ENCODE measurements around the gene DGLUCY. TPM values are rescaled to one million over a fixed set of nuclear protein-coding genes. Genes with fewer than 3 reads are reported as not detected.

Gene DGLUCY
- total RNA-seq, 3 donors from 2014 or later = 32.6 to 35.7 (median 34.4) TPM

GRCh38 chr14:91204657-91205056, 90.8 kb downstream of the DGLUCY start:
- TF ChIP-seq POLR2AphosphoS5 (IDR thresholded peaks at IDR 0.05) (no peak), POLR2A (IDR thresholded peaks at IDR 0.05) (no peak), CTCF (IDR thresholded peaks at IDR 0.05) (no peak)

GRCh38 chr14:91205459-91205858, 91.6 kb downstream of the DGLUCY start:
- no peaks in the 10 kb centered on the region for H3K27me3 ChIP-seq
- intact Hi-C loops (cut with DNase I; ENCODE audit: low total_unique reads) = loop anchor here (1.0 kb wide), 1 partner anchor 21 kb away; no protein-coding TSS in a partner anchor
- H3K4me3 ChIP-seq = no peak overlapping the region
- no peaks in the 10 kb centered on the region for H3K36me3 ChIP-seq
- no peaks in the 10 kb centered on the region for H3K9me3 ChIP-seq
- TF ChIP-seq CTCF (IDR thresholded peaks at IDR 0.05) (no peak), POLR2AphosphoS5 (IDR thresholded peaks at IDR 0.05) (no peak), POLR2A (IDR thresholded peaks at IDR 0.05) (no peak)
- DNase-seq (ENCODE audit: low spot score in 2 of 2) = no peak
- H3K4me1 ChIP-seq = no peaks in the 10 kb centered on the region
- no peak overlapping the region for H3K27ac ChIP-seq

More at GRCh38 chr14:91204657-91205056, 90.8 kb downstream of the DGLUCY start:
- no peaks in the 10 kb centered on the region for H3K9me3 ChIP-seq
- no peak overlapping the region for H3K27ac ChIP-seq
- intact Hi-C loops (cut with DNase I; ENCODE audit: low total_unique reads) = loop anchor here (1.0 kb wide), 1 partner anchor 20 kb away; no protein-coding TSS in a partner anchor
- DNase-seq (ENCODE audit: low spot score in 2 of 2) = no peak
- H3K4me3 ChIP-seq = no peak overlapping the region
- peaks cover 2% of the 10 kb centered on the region for H3K36me3 ChIP-seq
- no peaks in the 10 kb centered on the region for H3K27me3 ChIP-seq
- H3K4me1 ChIP-seq = no peaks in the 10 kb centered on the region

- no peak overlapping the region for H3K4me3 ChIP-seq
- H3K9me3 ChIP-seq = no peaks in the 10 kb centered on the region
- TF ChIP-seq POLR2A (IDR thresholded peaks at IDR 0.05) = no peak
- TF ChIP-seq CTCF (IDR thresholded peaks at IDR 0.05) = no peak
- TF ChIP-seq POLR2AphosphoS5 (IDR thresholded peaks at IDR 0.05) = no peak
- DNase-seq (ENCODE audit: low spot score in 2 of 2) = no peak
- no peaks in the 10 kb centered on the region for H3K27me3 ChIP-seq
- no peaks in the 10 kb centered on the region for H3K36me3 ChIP-seq
- no peak overlapping the region for H3K27ac ChIP-seq
- H3K4me1 ChIP-seq = no peaks in the 10 kb centered on the region
- intact Hi-C loops (cut with DNase I; ENCODE audit: low total_unique reads) = no loop called here
Measured at GRCh38 chr14:91207008-91207407, 93.1 kb downstream of the DGLUCY start.

- intact Hi-C loops (cut with DNase I; ENCODE audit: low total_unique reads) = no loop called here
- no peak overlapping the region for H3K4me3 ChIP-seq
- no peaks in the 10 kb centered on the region for H3K36me3 ChIP-seq
Measured at GRCh38 chr14:91211017-91211416, 97.1 kb downstream of the DGLUCY start.

GRCh38 chr14:91214306-91214705, 100.4 kb downstream of the DGLUCY start:
- no peaks in the 10 kb centered on the region for H3K36me3 ChIP-seq
- TF ChIP-seq POLR2AphosphoS5 (IDR thresholded peaks at IDR 0.05) (no peak), CTCF (IDR thresholded peaks at IDR 0.05) (no peak), POLR2A (IDR thresholded peaks at IDR 0.05) (no peak)
- no peak overlapping the region for H3K4me3 ChIP-seq
- no peak for DNase-seq (ENCODE audit: low spot score in 2 of 2)
- no peaks in the 10 kb centered on the region for H3K4me1 ChIP-seq
- no peaks in the 10 kb centered on the region for H3K9me3 ChIP-seq
- intact Hi-C loops (cut with DNase I; ENCODE audit: low total_unique reads) = no loop called here
- H3K27me3 ChIP-seq = no peaks in the 10 kb centered on the region
- H3K27ac ChIP-seq = no peak overlapping the region

More at GRCh38 chr14:91211017-91211416, 97.1 kb downstream of the DGLUCY start:
- Histone ChIP-seq H3K27ac (no peak overlapping the region), H3K27me3 (no peaks in the 10 kb centered on the region), H3K9me3 (no peaks in the 10 kb centered on the region), H3K4me1 (no peaks in the 10 kb centered on the region)
- TF ChIP-seq POLR2A (IDR thresholded peaks at IDR 0.05) (no peak), CTCF (IDR thresholded peaks at IDR 0.05) (no peak), POLR2AphosphoS5 (IDR thresholded peaks at IDR 0.05) (no peak)
- no peak for DNase-seq (ENCODE audit: low spot score in 2 of 2)

All from breast epithelium (tissue), 4 donors.